Measurements from ENCODE around the gene AQP1. TPM values are rescaled to one million over a fixed set of nuclear protein-coding genes. Genes with fewer than 3 reads are reported as not detected.

AQP1 gene
- total and polyA plus RNA-seq, 8 donors: 91.6 to 1,008 (median 183) TPM

DNA sequence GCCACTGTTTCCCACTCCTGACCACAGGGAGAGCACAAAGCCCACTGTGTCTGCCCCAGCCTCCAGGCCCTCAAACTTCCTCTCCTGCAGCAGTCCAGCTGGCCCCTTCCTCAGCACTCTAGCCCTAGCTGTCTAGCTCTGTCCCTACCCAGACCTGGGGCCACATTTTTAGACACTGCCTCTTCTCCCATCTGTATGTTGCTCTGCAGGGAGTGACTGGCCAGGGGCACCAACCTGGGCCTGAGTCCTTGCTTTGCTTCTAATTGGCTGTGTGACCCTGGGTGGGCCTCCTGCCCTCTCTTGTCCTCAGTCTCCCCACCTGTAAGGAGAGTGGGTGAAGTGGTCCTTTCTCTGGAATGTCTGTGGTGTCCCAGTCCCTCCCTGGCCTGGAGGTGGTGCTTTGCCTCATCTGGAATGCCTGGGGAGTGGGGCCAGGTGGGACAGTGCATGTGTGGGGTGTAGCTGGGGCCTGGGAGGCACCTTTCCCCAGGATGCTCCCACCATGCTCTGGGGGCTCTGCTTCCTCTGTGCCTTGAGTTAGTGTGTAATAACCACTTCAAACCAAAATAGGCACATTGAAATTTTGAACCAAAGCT, 25.1 kb downstream of the AQP1 start:
- peaks cover 3 to 4% of the 10 kb centered on the region in 2 donors for H3K4me1 ChIP-seq
- no peaks in the 10 kb centered on the region for H3K36me3 ChIP-seq
- TF ChIP-seq, protein P1, sequence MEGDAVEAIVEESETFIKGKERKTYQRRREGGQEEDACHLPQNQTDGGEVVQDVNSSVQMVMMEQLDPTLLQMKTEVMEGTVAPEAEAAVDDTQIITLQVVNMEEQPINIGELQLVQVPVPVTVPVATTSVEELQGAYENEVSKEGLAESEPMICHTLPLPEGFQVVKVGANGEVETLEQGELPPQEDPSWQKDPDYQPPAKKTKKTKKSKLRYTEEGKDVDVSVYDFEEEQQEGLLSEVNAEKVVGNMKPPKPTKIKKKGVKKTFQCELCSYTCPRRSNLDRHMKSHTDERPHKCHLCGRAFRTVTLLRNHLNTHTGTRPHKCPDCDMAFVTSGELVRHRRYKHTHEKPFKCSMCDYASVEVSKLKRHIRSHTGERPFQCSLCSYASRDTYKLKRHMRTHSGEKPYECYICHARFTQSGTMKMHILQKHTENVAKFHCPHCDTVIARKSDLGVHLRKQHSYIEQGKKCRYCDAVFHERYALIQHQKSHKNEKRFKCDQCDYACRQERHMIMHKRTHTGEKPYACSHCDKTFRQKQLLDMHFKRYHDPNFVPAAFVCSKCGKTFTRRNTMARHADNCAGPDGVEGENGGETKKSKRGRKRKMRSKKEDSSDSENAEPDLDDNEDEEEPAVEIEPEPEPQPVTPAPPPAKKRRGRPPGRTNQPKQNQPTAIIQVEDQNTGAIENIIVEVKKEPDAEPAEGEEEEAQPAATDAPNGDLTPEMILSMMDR (IDR thresholded peaks at IDR 0.05): no peak
- intact Hi-C loops (cut with DNase I): no loop called here
- DNase-seq (peak in 1 of 4 donors; percentile 27), ATAC-seq (no peak)
- peaks cover 0 to 14% of the 10 kb centered on the region in 2 donors for H3K27me3 ChIP-seq
- H3K9me3 ChIP-seq: no peaks in the 10 kb centered on the region
- no peak overlapping the region for H3K4me3 ChIP-seq
- no peak overlapping the region for H3K27ac ChIP-seq

DNA sequence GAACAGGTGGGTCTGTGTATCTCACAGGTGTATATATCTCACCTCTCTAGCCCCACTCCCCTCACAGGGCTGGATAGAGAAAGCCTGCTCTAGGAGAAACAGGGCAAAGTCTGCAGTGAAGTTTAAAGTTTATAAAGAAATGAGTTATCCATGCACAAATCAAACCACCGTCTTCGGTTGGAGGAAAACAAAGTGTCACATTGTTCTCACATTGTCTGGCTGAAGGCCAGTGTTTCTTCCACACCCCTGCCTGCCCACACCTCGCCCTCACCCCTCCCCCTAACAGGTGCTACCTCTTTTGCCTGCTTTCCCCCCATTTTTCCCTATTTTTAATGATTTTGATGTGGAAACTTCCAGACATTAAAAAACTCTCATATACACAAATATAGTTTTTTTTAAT, 25.8 kb downstream of the AQP1 start:
- H3K4me1 ChIP-seq: peaks cover 3 to 4% of the 10 kb centered on the region in 2 donors
- intact Hi-C loops (cut with DNase I): no loop called here
- no peaks in the 10 kb centered on the region for H3K36me3 ChIP-seq
- DNase-seq: no peak
- H3K4me3 ChIP-seq: no peak overlapping the region
- no peaks in the 10 kb centered on the region for H3K9me3 ChIP-seq
- TF ChIP-seq, protein P1 (IDR thresholded peaks at IDR 0.05): no peak
- peaks cover 0 to 14% of the 10 kb centered on the region in 2 donors for H3K27me3 ChIP-seq
- no peak overlapping the region for H3K27ac ChIP-seq
- ATAC-seq: no peak

DNA sequence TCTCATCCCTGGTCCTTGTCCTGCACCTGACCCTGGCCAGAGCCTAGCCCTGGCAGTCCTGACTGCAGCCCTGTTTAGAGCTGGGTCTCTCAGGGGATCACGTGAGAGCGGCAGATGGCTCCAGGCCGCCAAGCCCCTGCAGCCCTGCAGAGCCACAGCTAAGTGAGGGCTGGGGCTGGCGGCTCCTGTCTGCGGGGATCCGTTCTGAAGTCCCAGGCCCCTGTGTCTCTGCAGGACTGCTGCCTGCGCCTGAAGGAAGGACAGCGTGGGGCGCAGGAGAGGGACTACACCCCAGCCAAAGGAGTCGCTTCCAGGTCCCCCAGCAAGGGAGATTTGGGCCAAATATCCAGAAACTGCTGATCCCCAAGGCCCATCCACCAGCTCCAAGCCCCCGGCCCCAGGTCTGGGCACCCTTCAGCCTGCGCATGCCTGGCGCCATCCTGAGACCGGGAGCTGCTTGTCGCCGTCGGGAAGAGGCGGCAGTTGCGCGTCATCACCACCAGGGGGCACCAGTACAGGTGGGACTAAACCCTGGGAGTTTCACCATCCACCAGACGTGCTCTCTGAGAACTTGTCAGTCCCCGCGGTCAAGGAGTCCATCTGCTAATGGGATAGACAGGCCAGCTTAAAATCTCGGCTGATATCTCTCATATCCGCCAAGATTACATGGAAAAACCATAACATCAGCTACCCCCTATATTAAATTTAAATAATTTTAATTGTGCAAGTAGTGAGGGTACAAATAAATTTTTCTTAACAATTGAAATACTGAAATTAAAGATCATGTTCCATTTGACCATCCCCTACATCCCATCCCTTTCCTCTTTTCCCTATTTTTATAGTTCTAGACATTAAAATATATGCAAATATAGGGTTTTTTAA, 27.0 kb downstream of the AQP1 start:
- no peak overlapping the region for H3K4me3 ChIP-seq
- no peak overlapping the region for H3K27ac ChIP-seq
- TF ChIP-seq, protein P1 (IDR thresholded peaks at IDR 0.05): peak; percentile 96 to 97
- peak; percentile 28 to 95 (median 74) for DNase-seq
- H3K36me3 ChIP-seq: no peaks in the 10 kb centered on the region
- H3K9me3 ChIP-seq: no peaks in the 10 kb centered on the region
- ATAC-seq: peak; percentile 99
- intact Hi-C loops (cut with DNase I): no loop called here
- peaks cover 3 to 4% of the 10 kb centered on the region in 2 donors for H3K4me1 ChIP-seq
- peaks cover 0 to 14% of the 10 kb centered on the region in 2 donors for H3K27me3 ChIP-seq

DNA sequence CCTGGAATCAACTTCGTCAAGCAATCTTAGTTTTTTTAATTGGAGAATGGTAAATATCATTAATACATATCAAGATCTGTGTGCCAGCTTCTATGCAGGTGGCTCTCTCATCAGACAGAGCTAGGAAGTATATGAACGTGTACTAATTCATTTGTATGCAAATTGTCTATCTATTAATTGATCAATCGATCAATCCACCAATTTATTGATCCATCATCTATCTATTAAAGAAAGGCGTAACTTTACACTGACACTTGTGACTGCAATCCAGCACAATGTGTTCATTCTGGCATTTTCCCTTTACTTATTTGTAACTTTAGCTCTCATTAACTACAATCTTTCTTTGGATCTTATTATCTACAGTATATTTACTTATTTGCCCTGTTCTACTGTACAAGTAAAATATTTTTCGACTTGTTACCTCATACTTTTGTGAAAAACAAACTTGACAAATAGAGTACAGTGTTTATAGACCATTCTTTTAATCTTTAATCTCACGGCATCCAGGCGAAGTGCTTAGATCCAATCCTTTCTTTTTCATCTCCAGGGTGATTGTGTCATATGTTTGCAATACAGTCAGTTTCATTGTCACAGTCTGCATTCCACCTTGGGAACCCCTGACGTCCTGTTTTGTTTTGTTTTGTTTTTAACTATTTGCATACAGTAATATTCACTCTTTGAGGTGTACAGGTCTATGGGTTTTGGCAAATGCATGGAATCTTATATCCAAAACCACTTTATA, 30.1 kb downstream of the AQP1 start:
- ATAC-seq: no peak
- no peak for DNase-seq
- Histone ChIP-seq H3K27ac (no peak overlapping the region), H3K27me3 (peaks cover 0 to 14% of the 10 kb centered on the region in 2 donors), H3K9me3 (peaks cover 0 to 10% of the 10 kb centered on the region in 2 donors), H3K36me3 (no peaks in the 10 kb centered on the region), H3K4me1 (peaks cover 3 to 4% of the 10 kb centered on the region in 2 donors), H3K4me3 (no peak overlapping the region)
- intact Hi-C loops (cut with DNase I): no loop called here
- TF ChIP-seq, protein P1 (IDR thresholded peaks at IDR 0.05): no peak
